ENCODE results near the gene RNLS. TPM values are rescaled to one million over a fixed set of nuclear protein-coding genes. Genes with fewer than 3 reads are reported as not detected.

Gene RNLS
- total RNA-seq, 1 donor from 2014 or later, result 4.4 TPM

GRCh38 chr10:88423732-88424131 lies 159.4 kb downstream of the RNLS start:
- H3K27ac Mint-ChIP-seq (ENCODE audit: unreplicated experiment), result no peak overlapping the region
- no peaks in the 10 kb centered on the region for H3K36me3 Mint-ChIP-seq (ENCODE audit: unreplicated experiment)
- H3K4me1 Mint-ChIP-seq (ENCODE audit: low read depth, unreplicated experiment), result peaks cover 7% of the 10 kb centered on the region
- no peak overlapping the region for H3K4me3 Mint-ChIP-seq (ENCODE audit: unreplicated experiment)
- DNase-seq, result no peak
- no peak for TF ChIP-seq CTCF (IDR thresholded peaks at IDR 0.05; ENCODE audit: partially characterized antibody, unreplicated experiment)
- H3K27me3 Mint-ChIP-seq (ENCODE audit: unreplicated experiment), result no peaks in the 10 kb centered on the region
- no peaks in the 10 kb centered on the region for H3K9me3 Mint-ChIP-seq (ENCODE audit: unreplicated experiment)

GRCh38 chr10:88421590-88421989 lies 161.5 kb downstream of the RNLS start:
- no peak for TF ChIP-seq CTCF (IDR thresholded peaks at IDR 0.05; ENCODE audit: partially characterized antibody, unreplicated experiment)
- Mint-ChIP-seq H3K36me3 (ENCODE audit: unreplicated experiment) (no peaks in the 10 kb centered on the region), H3K4me3 (ENCODE audit: unreplicated experiment) (no peak overlapping the region), H3K9me3 (ENCODE audit: unreplicated experiment) (no peaks in the 10 kb centered on the region), H3K27me3 (ENCODE audit: unreplicated experiment) (no peaks in the 10 kb centered on the region), H3K27ac (ENCODE audit: unreplicated experiment) (no peak overlapping the region), H3K4me1 (ENCODE audit: low read depth, unreplicated experiment) (no peaks in the 10 kb centered on the region)
- DNase-seq, result no peak

GRCh38 chr10:88418871-88419270 lies 164.2 kb downstream of the RNLS start:
- TF ChIP-seq CTCF (IDR thresholded peaks at IDR 0.05; ENCODE audit: partially characterized antibody, unreplicated experiment), result no peak
- Mint-ChIP-seq H3K27ac (ENCODE audit: unreplicated experiment) (no peak overlapping the region), H3K27me3 (ENCODE audit: unreplicated experiment) (no peaks in the 10 kb centered on the region), H3K4me3 (ENCODE audit: unreplicated experiment) (no peak overlapping the region), H3K4me1 (ENCODE audit: low read depth, unreplicated experiment) (no peaks in the 10 kb centered on the region), H3K36me3 (ENCODE audit: unreplicated experiment) (no peaks in the 10 kb centered on the region), H3K9me3 (ENCODE audit: unreplicated experiment) (no peaks in the 10 kb centered on the region)
- no peak for DNase-seq

GRCh38 chr10:88417387-88418030 lies 165.6 kb downstream of the RNLS start:
- Mint-ChIP-seq H3K9me3 (ENCODE audit: unreplicated experiment) (no peaks in the 10 kb centered on the region), H3K4me1 (ENCODE audit: low read depth, unreplicated experiment) (no peaks in the 10 kb centered on the region), H3K4me3 (ENCODE audit: unreplicated experiment) (no peak overlapping the region), H3K27me3 (ENCODE audit: unreplicated experiment) (no peaks in the 10 kb centered on the region), H3K36me3 (ENCODE audit: unreplicated experiment) (no peaks in the 10 kb centered on the region), H3K27ac (ENCODE audit: unreplicated experiment) (no peak overlapping the region)
- no peak for TF ChIP-seq CTCF (IDR thresholded peaks at IDR 0.05; ENCODE audit: partially characterized antibody, unreplicated experiment)
- no peak for DNase-seq

GRCh38 chr10:88416801-88417200 lies 166.3 kb downstream of the RNLS start:
- Mint-ChIP-seq H3K9me3 (ENCODE audit: unreplicated experiment) (no peaks in the 10 kb centered on the region), H3K36me3 (ENCODE audit: unreplicated experiment) (no peaks in the 10 kb centered on the region), H3K4me1 (ENCODE audit: low read depth, unreplicated experiment) (no peaks in the 10 kb centered on the region), H3K27ac (ENCODE audit: unreplicated experiment) (no peak overlapping the region), H3K27me3 (ENCODE audit: unreplicated experiment) (no peaks in the 10 kb centered on the region), H3K4me3 (ENCODE audit: unreplicated experiment) (no peak overlapping the region)
- DNase-seq, result no peak
- TF ChIP-seq CTCF (IDR thresholded peaks at IDR 0.05; ENCODE audit: partially characterized antibody, unreplicated experiment), result no peak
